H1 (cell line): ENCODE results near the gene STK32C. TPM values are rescaled to one million over a fixed set of nuclear protein-coding genes. Genes with fewer than 3 reads are reported as not detected.

Experiments used
- CTCF ChIA-PET: fragments of 300-600 bp; sonication (Branson Sonifier 250); formaldehyde crosslinking; loops from one replicate; lab custom pipeline; 2021; ENCODE audit not compliant: partially characterized antibody; lab: Charles Lee
- POLR2A ChIA-PET: fragments of 300-600 bp; sonication (Branson Sonifier 250); formaldehyde crosslinking; loops from one replicate; lab custom pipeline; 2021; ENCODE audit warnings: inconsistent platforms; ENCODE audit not compliant: partially characterized antibody; lab: Charles Lee
- DNase-seq, 2 experiments: peaks; one replicate each; pipeline versions ENCODE4 v3.0.0 to v3.0.0-alpha.2; 2010 to 2022; ENCODE audit warnings: low spot score in 2 of 2, low read depth in 1 of 2, mixed read lengths in 1 of 2
- FAIRE-seq: peaks from 2 replicates; lab custom pipeline; 2011; peaks lifted over from hg19 to GRCh38; lab: Jason Lieb, UNC
- H2AFZ ChIP-seq: 2 replicates; pipeline ENCODE4 v1.8.1; 2012; ENCODE audit warnings: low read length, inconsistent platforms
- H2AK5ac ChIP-seq: 2 replicates; pipeline ENCODE4 v1.6.1; 2013; ENCODE audit warnings: low read depth, low read length
- H2BK120ac ChIP-seq: replicated peaks from 2 replicates; pipeline ENCODE3; 2013; ENCODE audit warnings: low read depth, low read length, inconsistent platforms
- H2BK12ac ChIP-seq: 2 replicates; pipeline ENCODE4 v1.6.1; 2013; ENCODE audit warnings: low read depth, low read length
- H2BK15ac ChIP-seq: 2 replicates; pipeline ENCODE4 v1.6.1; 2013; ENCODE audit warnings: low read length
- H2BK20ac ChIP-seq: 2 replicates; pipeline ENCODE4 v1.6.1; 2013; ENCODE audit warnings: low read length
- H2BK5ac ChIP-seq: 2 replicates; pipeline ENCODE4 v1.6.1; 2013; ENCODE audit warnings: low read depth, low read length
- H3K14ac ChIP-seq: 2 replicates; pipeline ENCODE4 v1.6.1; 2013; ENCODE audit warnings: inconsistent platforms; ENCODE audit not compliant: insufficient read length
- H3K18ac ChIP-seq: 2 replicates; pipeline ENCODE4 v1.6.1; 2013; ENCODE audit warnings: low read length; ENCODE audit errors: extremely low read depth
- H3K23ac ChIP-seq: 2 replicates; pipeline ENCODE4 v1.6.1; 2013; ENCODE audit warnings: inconsistent platforms; ENCODE audit not compliant: insufficient read length
- H3K23me2 ChIP-seq: 2 replicates; pipeline ENCODE4 v1.6.1; 2013; ENCODE audit warnings: low read depth, low read length
- H3K27ac ChIP-seq: 2 replicates; pipeline ENCODE4 v1.6.1; 2011; ENCODE audit warnings: low read depth, low read length, inconsistent platforms
- H3K27me3 ChIP-seq, 4 experiments: replicated peaks in 1 of 4; 1 replicate in 1 of 4; 2 replicates in 3 of 4; pipeline versions ENCODE4 v1.6.1 to v1.8.1; 2011 to 2013; ENCODE audit warnings: low read length in 3 of 4, mild to moderate bottlenecking in 3 of 4, inconsistent platforms in 2 of 4, mixed read lengths in 2 of 4, moderate library complexity in 1 of 4; ENCODE audit not compliant: control insufficient read depth in 3 of 4, insufficient read depth in 3 of 4; ENCODE audit errors: extremely low read depth in 1 of 4
- H3K36me3 ChIP-seq, 4 experiments: 2 replicates each; pipeline versions ENCODE4 v1.6.1 to v1.8.1; 2011 to 2013; ENCODE audit warnings: mild to moderate bottlenecking in 4 of 4, low read length in 3 of 4, moderate library complexity in 2 of 4, control low read depth in 1 of 4, inconsistent platforms in 1 of 4; ENCODE audit not compliant: insufficient read depth in 4 of 4, control insufficient read depth in 2 of 4
- H3K4ac ChIP-seq: replicated peaks from 2 replicates; pipeline ENCODE3; 2013; ENCODE audit warnings: low read length, low read depth, mixed read lengths, inconsistent platforms; ENCODE audit not compliant: insufficient read length
- H3K4me1 ChIP-seq, 4 experiments: replicated peaks in 1 of 4; 1 replicate in 1 of 4; 2 replicates in 3 of 4; pipeline versions ENCODE4 v1.6.1 to v1.8.1; 2011 to 2013; ENCODE audit warnings: low read length in 3 of 4, inconsistent platforms in 2 of 4, mixed read lengths in 1 of 4; ENCODE audit not compliant: insufficient read depth in 4 of 4, control insufficient read depth in 3 of 4
- H3K4me2 ChIP-seq, 2 experiments: 2 replicates each; pipeline versions ENCODE4 v1.6.1 to v1.8.1; 2011 to 2013; ENCODE audit warnings: low read depth in 2 of 2, low read length in 2 of 2, control low read depth in 1 of 2, inconsistent platforms in 1 of 2, mild to moderate bottlenecking in 1 of 2; ENCODE audit not compliant: insufficient read depth in 1 of 2
- H3K4me3 ChIP-seq, 4 experiments: fragments of 200-600, 300-600 bp in 1 of 4; sonication (generic), shearing (Covaris generic), sonication (Bioruptor Twin) in 1 of 4; 2 replicates each; pipeline versions ENCODE4 v1.5.1 to v1.8.1; 2011 to 2016; ENCODE audit warnings: low read length in 4 of 4, low read depth in 3 of 4, control low read depth in 2 of 4, inconsistent platforms in 2 of 4, mild to moderate bottlenecking in 2 of 4, mixed read lengths in 1 of 4, moderate library complexity in 1 of 4; ENCODE audit not compliant: insufficient read depth in 2 of 4; ENCODE audit errors: extremely low read depth in 1 of 4
- H3K56ac ChIP-seq: replicated peaks from 2 replicates; pipeline ENCODE3; 2013; ENCODE audit warnings: low read depth, mild to moderate bottlenecking, mixed read lengths, low read length, inconsistent platforms; ENCODE audit not compliant: insufficient read length
- H3K79me1 ChIP-seq: 2 replicates; pipeline ENCODE4 v1.6.1; 2013; ENCODE audit warnings: low read depth, low read length, control low read depth
- H3K79me2 ChIP-seq, 2 experiments: 2 replicates each; pipeline versions ENCODE4 v1.6.1 to v1.8.1; 2012 to 2013; ENCODE audit warnings: low read length in 2 of 2, mild to moderate bottlenecking in 2 of 2, inconsistent platforms in 1 of 2; ENCODE audit not compliant: insufficient read depth in 2 of 2, control insufficient read depth in 1 of 2
- H3K9ac ChIP-seq, 4 experiments: replicated peaks in 1 of 4; 1 replicate in 1 of 4; 2 replicates in 3 of 4; pipeline versions ENCODE4 v1.6.1 to v1.8.1; 2011 to 2013; ENCODE audit warnings: low read depth in 3 of 4, low read length in 3 of 4, control low read depth in 2 of 4, mild to moderate bottlenecking in 2 of 4, moderate library complexity in 2 of 4, inconsistent platforms in 1 of 4; ENCODE audit errors: extremely low read depth in 1 of 4
- H3K9me3 ChIP-seq, 2 experiments: 2 replicates each; pipeline versions ENCODE4 v1.6.1 to v1.8.1; 2012 to 2013; ENCODE audit warnings: mild to moderate bottlenecking in 2 of 2, moderate library complexity in 2 of 2, control low read depth in 1 of 2, inconsistent platforms in 1 of 2, low read depth in 1 of 2, low read length in 1 of 2, mixed read lengths in 1 of 2; ENCODE audit not compliant: insufficient read depth in 2 of 2
- H4K20me1 ChIP-seq, 2 experiments: replicated peaks in 1 of 2; 2 replicates each; pipeline versions ENCODE3 to v1.8.1; 2011 to 2013; ENCODE audit warnings: inconsistent platforms in 2 of 2, low read length in 2 of 2, mild to moderate bottlenecking in 1 of 2; ENCODE audit not compliant: insufficient read depth in 2 of 2, control insufficient read depth in 1 of 2
- H4K5ac ChIP-seq: 2 replicates; pipeline ENCODE4 v1.6.1; 2013; ENCODE audit warnings: low read length, low read depth, mixed read lengths, inconsistent platforms; ENCODE audit not compliant: insufficient read length
- H4K8ac ChIP-seq: 2 replicates; pipeline ENCODE4 v1.8.0; 2013; ENCODE audit warnings: mild to moderate bottlenecking, moderate library complexity, low read length, inconsistent platforms; ENCODE audit not compliant: insufficient read depth; ENCODE audit errors: extremely low read depth
- H4K91ac ChIP-seq: replicated peaks from 2 replicates; pipeline ENCODE3; 2013; ENCODE audit warnings: low read length, mixed read lengths, inconsistent platforms; ENCODE audit not compliant: insufficient read length
- CBX8 ChIP-seq: fragments of 300-800, 300-1000 bp; sonication (generic); IDR thresholded peaks from 2 replicates; pipeline ENCODE4 v1.7.1; 2016; ENCODE audit warnings: low read depth, low read length, borderline replicate concordance
- FOSL1 ChIP-seq: IDR thresholded peaks from 2 replicates; pipeline ENCODE4 v1.6.1; 2011; ENCODE audit warnings: mild to moderate bottlenecking, low read depth, low read length, moderate library complexity; ENCODE audit not compliant: insufficient read depth
- JUN ChIP-seq: IDR thresholded peaks from 2 replicates; pipeline ENCODE4 v1.6.1; 2011; ENCODE audit warnings: low read depth, mild to moderate bottlenecking, improper control_type of control experiment, low read length
- PHF8 ChIP-seq: fragments of 200-600 bp; sonication (generic); conservative IDR thresholded peaks from 2 replicates; pipeline ENCODE4 v1.7.1; 2012; ENCODE audit warnings: low read depth, mild to moderate bottlenecking, inconsistent platforms, low read length, moderate library complexity
- POLR2AphosphoS5 ChIP-seq: IDR thresholded peaks from 2 replicates; pipeline ENCODE4 v1.6.1; 2011; ENCODE audit warnings: low read depth, low read length
- TBP ChIP-seq: IDR thresholded peaks from 2 replicates; pipeline ENCODE4 v1.6.1; 2011; ENCODE audit warnings: low read depth, low read length, improper control_type of control experiment
- WGBS, 2 experiments: shearing (Covaris generic) in 1 of 2; methylation state at CpG; one replicate each; pipeline versions ENCODE4 v1.1.6 to v1.1.7; 2013 to 2015; ENCODE audit warnings: low lambda C conversion rate in 2 of 2, mixed read lengths in 2 of 2, inconsistent platforms in 1 of 2, low coverage in 1 of 2, missing lambda C conversion rate in 1 of 2; ENCODE audit not compliant: insufficient replicate concordance in 2 of 2, insufficient coverage in 1 of 2, insufficient read length in 1 of 2; ENCODE audit errors: extremely low coverage in 1 of 2, missing lambda C conversion rate in 1 of 2; 5-methylcytosine and 5-hydroxymethylcytosine counted together
- polyA plus RNA-seq, 7 experiments: library from polyadenylated mRNA; depleted of rRNA in 3 of 7; stranded (reverse) in 5 of 7; unstranded in 2 of 7; fragments of >200 nt in 5 of 7; fragments of 200-250 nt in 2 of 7; gene quantifications; 1 replicate in 5 of 7; 2 replicates in 1 of 7; 4 replicates in 1 of 7; pipeline versions ENCODE4 v1.2.1 to v1.2.3, GENCODE V29; 2011 to 2013; ENCODE audit warnings: missing spikeins in 2 of 7, mixed read lengths in 2 of 7
- total RNA-seq: library from RNA; stranded (reverse); fragmentation: NEBNext Ultra II Directional; extraction: Animal tissue kit (Norgen Biotek cat#: 25700); gene quantifications from 2 replicates; pipeline ENCODE4 v1.2.1, GENCODE V29; 2021

Gene STK32C
- total and polyA plus RNA-seq, 2 of the 8 experiments (the other 6 are each of a cell fraction or from before 2014, with no cell fraction given) = 10.6 to 15.6 TPM

GRCh38 chr10:132188331-132188730 lies 119.4 kb downstream of the STK32C start:
- POLR2A ChIA-PET = interaction anchor here (0.8 kb wide), 1 partner anchor 10 kb away, joined by 3 read pairs; no protein-coding TSS in a partner anchor
- Histone ChIP-seq H4K5ac (no peak overlapping the region), H3K23ac (no peak overlapping the region), H4K91ac (no peak overlapping the region), H3K4ac (no peak overlapping the region), H3K79me2 (no peaks in the 10 kb centered on the region), H3K9me3 (no peaks in the 10 kb centered on the region), H2BK120ac (no peak overlapping the region), H2AK5ac (no peak overlapping the region), H2BK15ac (no peak overlapping the region), H3K18ac (no peak overlapping the region), H3K23me2 (peaks cover 15% of the 10 kb centered on the region; the same call in 1 of the 2 replicates), H3K56ac (no peak overlapping the region), H3K4me2 (peak overlapping the region; percentile 83; a peak in 2 of 4 replicates), H4K8ac (no peak overlapping the region), H3K4me3 (peak overlapping the region in 2 of 4 experiments; percentile 46 to 72; a peak in 4 of 8 replicates), H3K14ac (no peak overlapping the region), H2BK20ac (no peak overlapping the region), H2AFZ (no peak overlapping the region), H3K36me3 (no peaks in the 10 kb centered on the region; a peak in 2 of 8 replicates), H4K20me1 (peaks cover 2 to 16% of the 10 kb centered on the region in 2 experiments), H3K79me1 (peaks cover 5% of the 10 kb centered on the region; the same call in 1 of the 2 replicates), H3K27ac (no peak overlapping the region), H3K4me1 (peaks cover 0 to 18% (median 8%) of the 10 kb centered on the region in 4 experiments; a peak in 4 of 7 replicates), H2BK12ac (peak overlapping the region; percentile 50; the same call in 1 of the 2 replicates), H3K27me3 (peaks cover 19 to 49% (median 38%) of the 10 kb centered on the region in 4 experiments), H2BK5ac (no peak overlapping the region), H3K9ac (no peak overlapping the region)
- TF ChIP-seq TBP (no peak), POLR2AphosphoS5 (no peak), PHF8 (no peak), JUN (no peak), FOSL1 (no peak), CBX8 (no peak)
- no peak for DNase-seq
- no peak for FAIRE-seq
- CTCF ChIA-PET = interaction anchor here (1.2 to 1.6 kb wide), 2 partner anchors 23 to 172 kb away, joined by 3 to 5 read pairs; no protein-coding TSS in a partner anchor
- WGBS, 2 experiments = 67% methylated on average over 13 of the region's 13 CpGs; no CpG with 5 or more reads in 1 of the 2 experiments
